Heart right ventricle (tissue), 16 donors: ENCODE data around the gene RTN4R. TPM values are rescaled to one million over a fixed set of nuclear protein-coding genes. Genes with fewer than 3 reads are reported as not detected.
A peak's percentile ranks its signal among the peaks of the same experiment; 100 is the strongest.

ENCODE experiments used
- ATAC-seq, 8 donors: fragments of 200-7000 bp; cut with Tn5 transposase; one replicate each; pipeline ENCODE4 v1.9.1; 2020; ENCODE audit warnings: mild to moderate bottlenecking in 8 of 8, moderate library complexity in 8 of 8, moderate number of reproducible peaks in 1 of 8
- DNase-seq, 2 donors: peaks; one replicate each; pipeline ENCODE4 v3.0.0-alpha.2; 2020
- H3K27ac ChIP-seq, 10 donors: fragments of 200-600 bp; sonication (generic) in 2 of 10; one replicate each; pipeline versions ENCODE4 v1.5.0 to v1.8.0; 2020 to 2022; ENCODE audit warnings: mild to moderate bottlenecking in 3 of 10
- H3K27me3 ChIP-seq, 7 donors: fragments of 200-600 bp; one replicate each; pipeline ENCODE4 v1.8.0; 2021 to 2022; ENCODE audit warnings: mild to moderate bottlenecking in 2 of 7
- H3K36me3 ChIP-seq, 9 donors: fragments of 200-600 bp; sonication (generic) in 1 of 9; one replicate each; pipeline versions ENCODE4 v1.5.0 to v1.8.0; 2020 to 2022; ENCODE audit warnings: mild to moderate bottlenecking in 2 of 9
- H3K4me1 ChIP-seq, 9 donors: fragments of 200-600 bp; sonication (generic) in 1 of 9; one replicate each; pipeline versions ENCODE4 v1.5.0 to v1.8.0; 2020 to 2022; ENCODE audit warnings: mild to moderate bottlenecking in 4 of 9
- H3K4me3 ChIP-seq, 10 donors: fragments of 200-600 bp; sonication (generic) in 2 of 10; one replicate each; pipeline versions ENCODE4 v1.5.0 to v1.8.0; 2020 to 2022; ENCODE audit warnings: mild to moderate bottlenecking in 7 of 10, moderate library complexity in 2 of 10
- H3K9me3 ChIP-seq, 11 donors: fragments of 200-600 bp in 10 of 11; sonication (generic) in 2 of 11; one replicate each; pipeline versions ENCODE4 v1.5.0 to v1.8.0; 2013 to 2022; ENCODE audit warnings: mild to moderate bottlenecking in 2 of 11, control low read depth in 1 of 11, moderate library complexity in 1 of 11
- WGBS, 2 donors: extraction: QIAGEN DNeasy Blood & Tissue Kit; methylation state at CpG; one replicate each; pipeline ENCODE4 v1.1.7; 2013; ENCODE audit warnings: inconsistent platforms in 1 of 2; 5-methylcytosine and 5-hydroxymethylcytosine counted together
- intact Hi-C, 10 donors: fragments of 100-400 bp; cut with DNase I; formaldehyde crosslinking; loops; one replicate each; pipeline versions ENCODE4 v1.11.1 to v1.14.2; 2022
- polyA plus RNA-seq, 2 donors: library from polyadenylated mRNA; stranded (reverse); fragments of 200-250 nt; gene quantifications; one replicate each; pipeline ENCODE4 v1.2.3, GENCODE V29; 2013
- total RNA-seq, 10 donors: library from RNA; stranded (reverse); fragmentation: NEBNext Ultra II Directional in 3 of 10; extraction: Animal tissue kit (Norgen Biotek cat#: 25700) in 3 of 10; gene quantifications; one replicate each; pipeline versions ENCODE4 v1.2.1 to v1.2.4, GENCODE V29; 2021 to 2023
- TF ChIP-seq, protein P1 (sequence below), 9 donors: fragments of 200-600 bp; sonication (generic) in 2 of 9; IDR thresholded peaks; one replicate each; pipeline versions ENCODE4 v1.5.0 to v1.8.0; 2021 to 2022; ENCODE audit warnings: antibody characterized with exemption in 9 of 9, mild to moderate bottlenecking in 5 of 9, moderate library complexity in 1 of 9
- donor health status: Arrhythmogenic right ventricular cardiomyopathy.
- donor health status: ischemic (EF 13 %, LVEDD 7.1; RV severe dilation, severe dysfunction).
- donor health status: healthy with polysubstance abuse.
- donor health status: DM: no; HTN: yes; CAD: no.
- donor health status: DM: no; HTN: no; CAD: no.
- donor health status: ischemic (EF 25% LVEDD 6.9; RV normal size, moderate dysfunction).
- donor health status: ischemic (EF 25% LVEDD 5.7; RV mildly dilated, moderate dysfunction).
- donor health status: healthy.
- donor health status: DM: yes; HTN: yes; CAD: no.
- donor health status: Ischemic cardiomyopathy.
- donor health status: ischemic (EF 35%, LVEDD 5.7; RV mildly dilated, moderate dysfunction).
- donor health status: nonischemic (EF 11% LVEDD 7.7; RV severe dilation, severe dysfunction).
- donor health status: DM: yes; HTN: yes; CAD: no.
- donor health status: PGD.
- donor health status: ischemic (EF 29% LVEDD 5.4; RV normal size, mild dysfunction).
- donor health status: nonischemic (EF 23%, LVEDD 6.1; RV moderate dilation, normal function).

Gene RTN4R
- total and polyA plus RNA-seq, 12 donors: 0.56 to 2.5 (median 0.93) TPM

DNA sequence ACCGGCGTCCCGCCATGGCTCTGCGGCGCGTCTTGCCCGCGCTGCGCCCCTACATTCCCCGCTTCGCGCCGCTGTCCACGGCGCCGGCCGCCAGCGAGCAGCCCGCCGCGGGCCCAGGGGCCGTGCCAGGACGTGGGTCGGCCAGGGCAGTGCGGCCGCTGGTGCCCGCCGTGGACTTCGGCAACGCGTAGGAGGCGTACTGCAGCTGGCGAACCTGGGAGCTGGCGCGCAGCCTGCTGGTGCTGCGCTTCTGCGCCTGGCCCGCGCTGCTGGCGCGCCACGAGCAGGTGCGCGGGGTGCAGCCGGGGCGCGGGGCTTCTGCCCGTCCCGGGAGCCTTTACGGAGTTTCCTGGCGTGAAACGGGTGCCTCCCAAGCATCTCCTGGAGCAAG is 31.6 kb upstream of the RTN4R start:
- DNase-seq: no peak
- TF ChIP-seq, protein P1, sequence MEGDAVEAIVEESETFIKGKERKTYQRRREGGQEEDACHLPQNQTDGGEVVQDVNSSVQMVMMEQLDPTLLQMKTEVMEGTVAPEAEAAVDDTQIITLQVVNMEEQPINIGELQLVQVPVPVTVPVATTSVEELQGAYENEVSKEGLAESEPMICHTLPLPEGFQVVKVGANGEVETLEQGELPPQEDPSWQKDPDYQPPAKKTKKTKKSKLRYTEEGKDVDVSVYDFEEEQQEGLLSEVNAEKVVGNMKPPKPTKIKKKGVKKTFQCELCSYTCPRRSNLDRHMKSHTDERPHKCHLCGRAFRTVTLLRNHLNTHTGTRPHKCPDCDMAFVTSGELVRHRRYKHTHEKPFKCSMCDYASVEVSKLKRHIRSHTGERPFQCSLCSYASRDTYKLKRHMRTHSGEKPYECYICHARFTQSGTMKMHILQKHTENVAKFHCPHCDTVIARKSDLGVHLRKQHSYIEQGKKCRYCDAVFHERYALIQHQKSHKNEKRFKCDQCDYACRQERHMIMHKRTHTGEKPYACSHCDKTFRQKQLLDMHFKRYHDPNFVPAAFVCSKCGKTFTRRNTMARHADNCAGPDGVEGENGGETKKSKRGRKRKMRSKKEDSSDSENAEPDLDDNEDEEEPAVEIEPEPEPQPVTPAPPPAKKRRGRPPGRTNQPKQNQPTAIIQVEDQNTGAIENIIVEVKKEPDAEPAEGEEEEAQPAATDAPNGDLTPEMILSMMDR (IDR thresholded peaks at IDR 0.05): no peak
- Histone ChIP-seq H3K9me3 (no peaks in the 10 kb centered on the region), H3K4me1 (peaks cover 5 to 16% (median 13%) of the 10 kb centered on the region in 9 donors), H3K4me3 (peak overlapping the region; percentile 22 to 70 (median 58)), H3K27ac (peak overlapping the region in 1 of 10 donors; percentile 39), H3K27me3 (peaks cover 12 to 41% (median 18%) of the 10 kb centered on the region in 7 donors), H3K36me3 (no peaks in the 10 kb centered on the region)
- 0% methylated on average over 49 to 52 of the region's 52 CpGs for WGBS, 2 donors
- intact Hi-C loops: loop anchor here in 1 of 10 donors (5.0 kb wide), 1 partner anchor 132 kb away; no protein-coding TSS in a partner anchor
- ATAC-seq: peak in 5 of 8 donors; percentile 3 to 44 (median 28)

DNA sequence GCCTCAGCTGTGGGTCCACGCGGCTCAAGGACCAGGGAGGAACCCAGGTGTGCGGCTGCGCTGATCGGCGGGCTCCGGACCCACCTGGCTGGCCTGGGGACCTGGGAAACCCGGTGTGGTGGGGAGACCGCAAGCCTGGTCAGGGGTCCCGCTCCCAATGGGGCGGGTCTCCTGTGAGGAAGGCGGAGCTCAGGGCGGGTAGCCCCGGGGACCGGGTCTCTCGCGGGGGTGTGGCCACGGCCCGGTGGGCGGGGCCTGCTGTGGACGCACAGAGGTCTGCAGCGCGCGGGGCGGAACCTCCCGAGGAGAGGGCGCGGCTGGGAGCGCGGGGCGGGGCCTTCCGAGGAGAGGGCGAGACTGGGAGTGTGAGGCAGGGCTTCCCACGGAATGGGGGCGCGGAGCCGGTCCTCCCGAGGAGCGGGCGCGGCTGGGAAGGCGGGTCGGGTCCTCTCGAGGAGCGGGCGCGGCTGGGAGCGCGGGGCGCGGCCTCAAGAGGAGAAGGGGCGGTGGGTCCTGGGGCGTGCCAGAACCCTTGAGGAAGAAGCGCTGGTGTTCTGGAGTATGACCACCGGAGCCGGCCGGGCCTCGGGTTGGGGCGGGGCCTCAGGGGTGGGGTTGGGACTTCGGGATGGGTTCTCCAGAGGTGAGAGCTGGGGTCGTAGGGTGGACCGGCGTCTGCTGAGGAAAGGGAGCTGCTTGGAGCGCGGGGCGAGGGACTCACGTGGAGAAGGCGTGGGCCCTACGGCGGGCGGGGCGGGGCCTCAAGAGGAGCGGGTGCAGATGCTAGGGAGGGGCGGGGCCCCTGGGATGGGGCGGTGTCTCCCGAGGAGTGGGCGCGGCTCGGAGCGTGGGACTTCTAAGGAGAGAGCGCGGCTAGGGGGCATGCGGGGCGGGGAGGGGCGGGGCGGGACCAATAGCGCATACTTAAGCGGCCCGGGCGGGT is 31.0 kb upstream of the RTN4R start:
- ATAC-seq (peak; percentile 84 to 92 (median 90)), DNase-seq (peak; percentile 81 to 86)
- H3K4me1 ChIP-seq: peaks cover 5 to 16% (median 13%) of the 10 kb centered on the region in 9 donors
- H3K27me3 ChIP-seq: peaks cover 8 to 41% (median 17%) of the 10 kb centered on the region in 7 donors
- H3K27ac ChIP-seq: peak overlapping the region in 1 of 10 donors; percentile 39
- peak overlapping the region; percentile 22 to 70 (median 58) for H3K4me3 ChIP-seq
- no peaks in the 10 kb centered on the region for H3K9me3 ChIP-seq
- TF ChIP-seq, protein P1 (IDR thresholded peaks at IDR 0.05): no peak
- 1 to 3% methylated on average over 69 to 90 of the region's 90 CpGs for WGBS, 2 donors
- H3K36me3 ChIP-seq: no peaks in the 10 kb centered on the region
- intact Hi-C loops: loop anchor here in 1 of 10 donors (5.0 kb wide), 1 partner anchor 132 kb away; no protein-coding TSS in a partner anchor

DNA sequence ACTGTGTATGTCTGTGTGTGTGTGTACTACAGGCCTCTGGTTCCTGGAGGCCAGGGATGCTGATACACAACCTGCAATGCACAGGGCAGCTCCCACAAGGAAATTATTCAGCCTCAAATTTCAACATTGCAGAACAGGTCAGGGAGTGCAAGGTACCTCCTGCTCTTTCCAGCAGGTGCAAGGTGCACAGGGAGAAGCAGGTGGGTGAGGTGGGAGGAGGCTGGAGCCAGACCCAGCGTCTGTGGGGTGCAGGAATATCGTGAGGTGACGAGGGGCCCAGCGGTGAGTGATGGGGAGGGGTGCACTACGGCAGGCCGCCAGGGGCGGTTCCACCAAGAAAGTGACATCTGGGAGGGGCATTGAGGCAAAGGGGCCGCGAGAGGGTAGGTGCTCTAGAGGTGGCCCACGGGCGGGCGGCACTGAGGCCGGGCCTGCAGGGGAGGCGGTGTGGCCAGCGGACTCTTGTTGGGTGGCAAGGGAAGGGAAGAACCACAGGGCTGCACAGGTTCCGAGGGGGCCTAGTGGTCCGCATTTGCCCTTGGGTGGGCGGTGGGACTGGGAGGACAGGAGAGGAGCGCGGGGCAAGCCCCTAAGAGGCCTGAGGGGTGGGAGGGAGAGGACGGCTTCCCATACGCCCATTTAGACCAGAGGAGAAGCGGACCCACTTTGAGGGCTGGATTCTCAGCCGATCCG is 30.1 kb upstream of the RTN4R start:
- peaks cover 5 to 16% (median 13%) of the 10 kb centered on the region in 9 donors for H3K4me1 ChIP-seq
- no peaks in the 10 kb centered on the region for H3K36me3 ChIP-seq
- intact Hi-C loops: loop anchor here in 1 of 10 donors (5.0 kb wide), 1 partner anchor 131 kb away; no protein-coding TSS in a partner anchor
- TF ChIP-seq, protein P1 (IDR thresholded peaks at IDR 0.05): no peak
- peaks cover 8 to 41% (median 17%) of the 10 kb centered on the region in 7 donors for H3K27me3 ChIP-seq
- H3K9me3 ChIP-seq: no peaks in the 10 kb centered on the region
- peak overlapping the region; percentile 22 to 70 (median 58) for H3K4me3 ChIP-seq
- DNase-seq: no peak
- WGBS, 2 donors: 42 to 55% methylated on average over 25 of the region's 25 CpGs
- peak in 4 of 8 donors; percentile 1 to 7 (median 2) for ATAC-seq
- no peak overlapping the region for H3K27ac ChIP-seq
